ENCODE results near the gene TSPAN18.

Gene TSPAN18

DNA sequence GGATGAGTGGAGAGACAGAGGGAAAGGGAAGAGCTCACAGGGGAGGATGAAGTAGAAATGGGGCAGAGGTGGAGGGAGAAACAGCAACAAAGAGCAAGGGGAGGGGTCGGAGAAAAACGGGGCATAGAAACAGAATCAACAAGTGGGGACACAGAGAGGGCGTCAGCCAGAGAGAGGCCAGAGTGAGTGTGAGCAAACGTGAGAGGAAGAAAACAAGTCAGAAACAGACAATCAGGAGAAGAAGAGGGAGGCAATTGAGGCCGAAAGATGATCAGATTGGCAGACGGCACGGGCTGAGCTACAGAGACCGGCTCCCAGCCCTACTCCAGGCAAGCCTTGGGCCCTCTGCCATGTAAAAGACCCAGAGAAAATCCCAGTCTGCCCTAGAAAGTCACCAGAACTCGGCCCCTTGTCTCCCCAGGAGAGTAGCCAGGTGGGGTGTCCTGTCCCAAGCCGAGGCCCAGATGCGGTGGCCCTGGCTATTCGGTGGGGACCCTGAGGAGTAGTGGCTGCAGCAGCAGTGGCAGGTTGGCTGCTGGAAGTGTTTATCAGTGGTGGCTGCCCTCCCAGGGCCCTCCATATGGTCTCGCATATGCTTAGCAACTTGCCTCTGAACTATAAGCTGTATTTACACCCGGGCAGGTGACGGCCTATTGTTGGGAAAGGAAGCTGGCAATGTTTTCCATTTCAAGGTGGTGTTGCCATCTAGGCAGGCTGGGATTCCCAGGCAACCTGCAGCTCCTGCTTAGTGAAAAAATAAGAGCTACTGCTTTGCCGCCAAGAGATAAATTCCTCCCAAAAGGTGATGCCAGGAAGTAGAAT, 14.8 kb upstream of the TSPAN18 start:
- no peak for DNase-seq

DNA sequence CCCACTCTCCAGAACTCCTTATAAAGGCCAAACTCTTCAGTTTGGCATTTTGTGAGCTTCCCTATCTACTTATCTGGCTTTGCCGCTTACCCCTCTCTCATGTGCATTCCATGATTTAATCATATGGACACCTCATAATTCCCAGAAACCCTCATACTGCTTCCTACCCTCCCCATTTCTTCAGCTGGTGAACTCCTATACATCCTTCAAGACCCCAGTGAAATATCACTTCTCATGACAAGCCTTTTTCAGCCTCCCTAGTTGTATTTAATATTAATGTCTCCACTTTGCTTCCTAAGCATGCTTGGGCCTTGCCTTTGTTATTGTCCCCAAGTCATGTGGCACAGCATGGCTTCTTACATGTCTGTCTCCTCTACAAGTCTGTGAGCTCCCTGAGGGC, 13.7 kb upstream of the TSPAN18 start:
- no peak for DNase-seq

- DNase-seq: no peak
These were observed 10.5 kb upstream of the TSPAN18 start for GRCh38 chr11:44716256-44716655.

DNA sequence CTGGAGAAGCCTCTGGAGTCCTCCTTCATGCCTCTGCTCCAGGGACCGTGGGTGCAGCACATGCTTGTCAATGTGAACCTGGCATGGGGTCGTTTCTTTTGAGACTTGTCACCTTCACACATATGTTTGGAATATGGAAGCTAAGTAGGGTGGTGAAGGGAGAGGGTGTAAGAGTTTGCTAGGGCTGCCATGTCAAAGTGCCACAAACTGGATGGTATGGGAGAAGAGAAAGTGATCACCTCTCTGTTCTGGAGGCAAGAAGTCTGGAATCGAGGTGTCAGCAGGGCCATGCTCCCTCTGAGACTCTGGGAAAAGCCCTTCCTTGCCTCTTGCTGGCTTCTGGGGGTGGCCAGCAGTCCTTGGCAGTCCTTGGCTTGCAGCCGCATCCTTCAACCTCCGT, 8.7 kb upstream of the TSPAN18 start:
- no peak for DNase-seq

- no peak for DNase-seq
These were observed 8.0 kb upstream of the TSPAN18 start for GRCh38 chr11:44718612-44719390.

GRCh38 chr11:44725016-44725685, 1.6 kb upstream of the TSPAN18 start:
- no peak for DNase-seq

GRCh38 chr11:44725757-44726282, 942 bp upstream of the TSPAN18 start:
- DNase-seq: no peak

- no peak for DNase-seq
These were observed 281 bp downstream of the TSPAN18 start for GRCh38 chr11:44727114-44727372.

- DNase-seq: peak; percentile 71
These were observed 868 bp downstream of the TSPAN18 start for GRCh38 chr11:44727373-44728287.

- DNase-seq: no peak
These were observed 1.7 kb downstream of the TSPAN18 start for GRCh38 chr11:44728491-44728910.

DNA sequence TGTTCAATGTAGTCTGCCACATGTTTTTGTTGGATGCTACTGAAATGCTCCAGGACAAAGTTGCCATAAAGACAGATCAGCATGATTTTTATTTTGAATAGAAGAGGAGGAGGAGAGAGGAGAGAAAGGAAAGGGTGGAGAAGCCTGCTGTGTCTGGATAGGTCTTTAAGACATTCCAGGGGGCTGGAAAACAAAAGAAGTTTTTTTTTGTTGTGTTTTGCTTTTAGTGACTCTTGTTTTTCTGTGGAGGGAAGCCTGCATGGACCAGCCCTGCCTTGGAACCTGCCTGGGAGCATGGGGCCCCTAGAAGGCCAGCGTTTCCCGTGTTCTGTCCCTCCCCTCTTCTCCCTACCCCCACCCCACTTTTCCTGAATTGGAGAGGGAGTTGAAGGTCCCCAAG, 2.3 kb downstream of the TSPAN18 start:
- DNase-seq: no peak

- no peak for DNase-seq
These were observed 3.0 kb downstream of the TSPAN18 start for GRCh38 chr11:44729713-44730112.

GRCh38 chr11:44730775-44731174, 4.0 kb downstream of the TSPAN18 start:
- DNase-seq: no peak

DNA sequence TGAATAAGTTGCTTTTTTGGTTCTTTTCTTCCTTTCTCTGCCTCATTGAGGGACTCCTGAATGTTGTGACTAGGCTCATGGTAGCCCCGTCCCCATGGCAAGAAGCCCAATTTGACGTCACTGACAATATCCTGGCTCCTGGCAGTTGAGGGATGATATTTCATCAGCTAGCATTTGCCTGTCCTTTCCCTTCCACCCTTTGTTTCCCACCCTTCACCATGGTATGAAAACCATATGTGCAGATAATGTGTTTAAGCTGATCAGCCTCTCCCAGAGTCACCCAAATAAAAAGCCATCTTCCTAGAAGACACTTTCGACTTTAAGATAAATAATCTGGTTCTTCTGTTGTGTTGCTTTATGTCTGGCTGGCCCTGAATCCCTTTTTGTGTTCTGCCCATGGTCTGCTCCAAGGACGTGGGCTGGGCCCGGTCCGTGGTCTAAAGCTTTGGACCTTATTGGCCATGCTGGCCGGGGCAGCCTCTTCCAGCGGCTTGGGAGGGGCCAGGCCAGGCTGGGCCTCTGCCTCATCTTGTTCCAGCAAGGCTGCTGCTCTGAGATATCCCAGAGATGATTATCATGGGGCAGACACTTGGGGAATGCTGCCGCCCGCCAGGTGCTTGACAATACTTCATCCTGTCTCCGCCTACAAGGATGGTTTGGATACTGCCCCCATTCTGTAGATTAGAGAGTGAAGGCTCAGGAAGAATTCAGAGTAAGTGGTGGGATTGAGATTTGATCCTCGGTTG, 5.1 kb downstream of the TSPAN18 start:
- no peak for DNase-seq

DNA sequence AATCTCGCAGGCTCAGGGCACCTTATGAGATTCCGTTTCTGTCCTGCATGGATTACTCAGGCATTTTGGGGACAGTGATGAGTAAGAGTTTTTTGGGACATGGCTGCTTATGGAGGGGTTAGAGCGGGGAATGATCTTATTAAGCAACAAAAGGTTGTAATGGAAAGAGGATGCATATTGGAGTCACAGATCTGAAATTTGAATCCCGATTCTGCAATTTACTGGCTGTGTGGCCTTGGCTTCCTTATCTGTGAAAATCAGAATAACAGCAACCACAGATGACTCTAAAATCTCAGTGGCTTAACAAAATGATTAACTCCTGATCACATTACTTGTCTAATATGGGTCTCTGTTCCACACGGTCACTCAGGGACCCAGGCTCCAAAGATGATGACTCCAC, 5.8 kb downstream of the TSPAN18 start:
- DNase-seq: no peak

GRCh38 chr11:44733877-44734276, 7.1 kb downstream of the TSPAN18 start:
- no peak for DNase-seq

DNA sequence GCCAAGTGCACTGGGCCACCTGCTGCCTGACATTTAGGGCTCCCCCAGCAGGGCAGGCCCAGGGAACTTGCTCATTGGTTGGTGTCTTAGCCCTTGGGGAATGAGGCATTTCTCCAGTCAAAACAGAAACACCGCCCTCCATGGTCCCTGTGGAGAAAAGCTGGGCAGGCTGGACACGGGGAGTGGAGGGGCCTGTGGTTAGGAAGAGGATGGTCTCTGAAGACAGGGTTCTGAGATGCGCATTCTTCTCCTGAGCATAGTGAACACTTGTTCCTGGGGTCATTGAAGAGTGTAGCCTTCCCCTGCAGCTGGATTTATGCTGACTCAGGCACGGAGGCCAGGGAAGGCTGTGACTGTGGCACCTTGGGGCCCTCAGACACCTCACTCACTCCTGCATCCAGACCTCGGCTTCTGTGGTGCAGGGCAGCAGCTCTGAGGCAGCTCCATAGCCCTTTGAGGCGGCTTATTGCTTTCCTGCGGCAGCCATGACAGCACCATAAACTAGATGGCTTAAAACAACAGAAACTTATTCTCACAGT, 8.2 kb downstream of the TSPAN18 start:
- no peak for DNase-seq

- no peak for DNase-seq
These were observed 10.0 kb downstream of the TSPAN18 start for GRCh38 chr11:44736791-44737190.

- no peak for DNase-seq
These were observed 10.7 kb downstream of the TSPAN18 start for GRCh38 chr11:44737245-44738085.

DNA sequence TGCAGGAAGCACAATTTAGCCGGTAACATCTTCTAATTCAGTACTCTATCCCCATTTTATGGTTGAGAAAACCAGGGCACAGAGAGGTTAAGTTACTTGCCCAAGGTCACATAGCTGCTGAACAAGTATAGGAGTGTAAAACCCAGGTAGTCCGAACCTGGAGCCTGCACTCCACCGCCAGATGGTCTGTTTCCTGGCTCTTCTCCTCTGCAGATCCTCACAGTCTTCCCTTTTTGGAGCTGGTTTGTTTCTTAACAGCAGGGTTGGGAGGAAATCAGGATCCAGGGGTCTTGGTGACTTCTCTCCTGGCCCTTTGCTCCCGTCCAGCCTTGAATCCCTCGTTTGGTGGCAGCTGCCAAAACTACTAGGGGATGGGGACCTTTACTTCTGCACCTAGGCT, 12.0 kb downstream of the TSPAN18 start:
- no peak for DNase-seq

DNA sequence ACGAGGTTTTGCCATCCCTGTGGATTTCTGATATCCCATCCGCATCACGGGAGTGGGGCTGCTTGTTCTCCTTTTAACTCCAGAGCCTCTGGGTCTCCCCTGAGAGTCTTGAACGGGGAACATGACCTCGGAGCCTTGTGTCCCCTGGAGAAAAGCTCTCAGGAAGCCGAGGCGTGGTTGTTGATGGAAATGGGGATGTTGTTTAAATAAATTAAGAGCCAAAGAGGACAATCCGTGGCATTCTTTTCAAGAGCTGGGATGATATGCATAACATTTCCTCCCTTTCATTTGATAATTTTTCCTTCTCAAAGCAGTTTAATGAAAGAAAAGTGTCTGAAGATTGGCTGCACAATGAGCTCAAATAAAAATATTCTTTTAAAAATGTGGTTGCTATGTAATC, 14.2 kb downstream of the TSPAN18 start:
- DNase-seq: no peak
